ENCODE measurements around the gene PDLIM5.
"Not testable (repeated sequence)": the region's sequence is repeated elsewhere in the genome, so short reads cannot be mapped to it uniquely, and the experiment has no call there.

PDLIM5 gene, protein sequence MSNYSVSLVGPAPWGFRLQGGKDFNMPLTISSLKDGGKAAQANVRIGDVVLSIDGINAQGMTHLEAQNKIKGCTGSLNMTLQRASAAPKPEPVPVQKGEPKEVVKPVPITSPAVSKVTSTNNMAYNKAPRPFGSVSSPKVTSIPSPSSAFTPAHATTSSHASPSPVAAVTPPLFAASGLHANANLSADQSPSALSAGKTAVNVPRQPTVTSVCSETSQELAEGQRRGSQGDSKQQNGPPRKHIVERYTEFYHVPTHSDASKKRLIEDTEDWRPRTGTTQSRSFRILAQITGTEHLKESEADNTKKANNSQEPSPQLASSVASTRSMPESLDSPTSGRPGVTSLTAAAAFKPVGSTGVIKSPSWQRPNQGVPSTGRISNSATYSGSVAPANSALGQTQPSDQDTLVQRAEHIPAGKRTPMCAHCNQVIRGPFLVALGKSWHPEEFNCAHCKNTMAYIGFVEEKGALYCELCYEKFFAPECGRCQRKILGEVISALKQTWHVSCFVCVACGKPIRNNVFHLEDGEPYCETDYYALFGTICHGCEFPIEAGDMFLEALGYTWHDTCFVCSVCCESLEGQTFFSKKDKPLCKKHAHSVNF

DNA sequence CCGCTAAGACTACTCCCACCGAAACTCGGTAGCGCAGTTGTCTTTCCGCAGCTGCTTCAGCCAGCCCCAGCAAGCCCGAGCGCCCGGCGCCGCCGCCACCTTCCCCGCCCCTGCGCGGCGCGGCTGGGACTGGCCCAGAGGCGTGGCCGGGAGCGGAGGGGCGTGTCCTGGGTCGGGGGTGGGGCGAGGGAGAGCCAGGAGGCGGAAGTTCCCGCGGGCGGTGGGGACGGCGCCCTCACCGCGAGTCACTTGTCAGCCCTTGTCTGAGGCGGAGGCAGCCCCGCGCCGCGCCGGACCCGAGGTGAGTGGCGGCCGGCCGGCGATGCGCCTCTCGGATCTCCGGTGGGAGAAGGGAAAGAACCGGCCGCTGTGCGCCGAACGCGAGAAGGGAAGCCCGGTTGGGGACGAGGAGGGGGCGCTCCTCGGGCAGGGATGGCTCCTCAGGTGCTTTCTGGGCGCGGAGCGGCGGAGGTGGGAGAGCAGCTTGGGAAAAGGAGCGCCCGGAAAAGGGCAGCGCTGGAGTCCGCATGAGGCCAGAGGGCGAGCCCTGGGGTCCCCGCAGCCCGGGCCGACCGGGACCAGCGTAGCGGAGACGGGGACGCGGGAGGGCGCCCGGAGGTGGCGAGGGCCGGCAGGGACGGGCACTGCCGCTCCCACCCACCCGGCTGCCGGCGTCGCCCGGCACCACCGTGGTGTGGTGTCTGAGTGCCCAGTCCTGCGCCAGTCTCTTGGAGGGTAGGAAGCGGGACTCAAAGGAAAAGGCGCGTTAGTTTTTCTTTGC lies at the start of gene PDLIM5:
Gene PDLIM5 (plus strand): TSS at position 248 of the 781 bp plus-strand sequence. CDS start 3,347 bp downstream, outside the sequence.
- peak; percentile 90 for DNase-seq

DNA sequence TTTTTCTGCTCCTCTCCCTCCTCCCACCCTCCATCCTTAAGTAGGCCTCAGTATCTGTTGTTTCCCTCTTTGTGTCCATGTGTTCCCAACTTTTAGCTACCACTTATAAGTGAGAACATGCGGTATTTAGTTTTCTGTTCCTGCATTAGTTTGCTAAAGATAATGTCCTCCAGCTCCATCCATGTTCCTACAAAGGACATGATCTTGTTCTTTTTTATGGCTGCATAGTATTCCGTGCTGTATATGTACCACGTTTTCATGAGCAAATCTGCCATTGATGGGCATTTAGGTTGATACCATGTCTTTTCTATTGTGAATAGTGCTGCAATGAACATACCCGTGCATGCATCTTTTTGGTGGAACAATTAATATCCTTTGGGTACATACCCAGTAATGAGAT lies 49.3 kb upstream of the PDLIM5 start:
- DNase-seq, result not testable (repeated sequence)

GRCh38 chr4:94403751-94404150 lies 48.0 kb upstream of the PDLIM5 start:
- no peak for DNase-seq

DNA sequence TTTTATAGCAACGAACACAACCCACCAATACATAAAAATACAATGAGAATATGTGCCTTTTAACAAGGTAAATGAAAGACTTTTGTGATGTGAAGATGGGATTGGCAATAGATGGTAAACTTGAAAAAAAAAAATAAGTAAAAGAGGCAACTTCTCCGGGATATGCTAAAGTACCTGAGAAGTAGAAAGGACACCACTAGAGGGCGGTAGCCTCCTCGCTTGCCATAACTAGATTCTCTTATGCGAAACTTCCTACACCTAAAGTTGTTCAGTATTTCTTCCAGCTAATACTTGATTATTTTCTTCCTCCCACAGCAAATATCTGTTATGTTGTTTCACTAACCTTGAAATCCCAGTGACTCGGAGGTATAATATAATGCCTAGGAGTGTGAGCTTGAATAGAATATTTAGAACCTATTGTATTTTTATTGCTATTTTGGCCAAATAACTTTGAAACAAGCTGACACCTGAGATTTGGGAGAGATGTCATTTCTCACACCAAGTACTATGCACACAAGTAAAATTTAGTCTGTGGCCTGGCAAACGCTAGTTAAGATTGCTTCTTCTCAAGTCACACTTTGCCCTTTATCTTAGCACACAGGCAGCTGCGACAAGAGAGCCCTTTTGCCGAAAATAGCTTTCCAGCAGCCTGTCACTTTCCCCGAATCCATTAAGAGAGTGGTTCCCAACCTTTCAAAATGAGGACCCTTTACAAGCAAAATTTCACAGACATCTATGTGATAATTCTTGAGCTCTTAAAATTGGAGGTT lies 44.9 kb upstream of the PDLIM5 start:
- DNase-seq, result peak; percentile 77

- DNase-seq, result no peak
Observed at GRCh38 chr4:94407846-94408245, 43.9 kb upstream of the PDLIM5 start.

DNA sequence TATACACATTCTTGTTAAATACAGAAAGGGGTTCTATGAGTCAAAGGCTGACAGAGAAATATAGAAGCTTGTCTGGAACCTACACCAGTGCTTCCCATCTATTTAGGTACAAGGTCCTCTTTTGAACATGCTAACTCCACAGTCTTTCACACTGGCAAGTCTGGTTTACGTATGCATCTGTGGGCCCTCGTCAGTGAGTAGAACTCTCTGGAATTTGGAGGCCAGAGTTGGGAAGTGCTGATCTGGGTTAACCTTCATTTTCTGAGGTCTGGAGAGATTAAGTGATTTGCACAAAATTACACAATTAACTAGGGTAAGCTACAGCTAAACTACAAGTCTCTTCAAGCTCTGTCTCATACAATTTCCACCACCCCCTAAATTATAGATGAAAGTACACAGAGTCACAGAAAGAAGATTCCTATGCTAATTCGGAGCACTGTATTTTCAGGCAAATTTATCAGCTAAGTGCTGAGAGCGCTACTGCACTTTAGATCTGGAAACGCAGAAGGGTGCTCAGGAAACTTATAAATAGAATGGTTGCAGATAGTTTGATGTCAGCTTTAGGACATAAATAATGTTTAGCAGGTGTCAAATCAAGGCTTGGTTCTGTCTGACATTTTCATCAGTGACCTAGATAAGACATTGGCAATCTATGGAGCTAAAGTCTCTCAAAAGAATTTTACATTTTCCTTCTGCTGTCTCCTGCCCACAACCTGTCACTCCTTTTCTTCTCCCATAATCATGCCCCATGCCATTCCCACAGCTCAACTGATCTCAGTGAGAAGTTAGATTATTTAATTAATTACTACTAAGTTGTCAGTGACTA lies 43.0 kb upstream of the PDLIM5 start:
- DNase-seq, result peak; percentile 25

DNA sequence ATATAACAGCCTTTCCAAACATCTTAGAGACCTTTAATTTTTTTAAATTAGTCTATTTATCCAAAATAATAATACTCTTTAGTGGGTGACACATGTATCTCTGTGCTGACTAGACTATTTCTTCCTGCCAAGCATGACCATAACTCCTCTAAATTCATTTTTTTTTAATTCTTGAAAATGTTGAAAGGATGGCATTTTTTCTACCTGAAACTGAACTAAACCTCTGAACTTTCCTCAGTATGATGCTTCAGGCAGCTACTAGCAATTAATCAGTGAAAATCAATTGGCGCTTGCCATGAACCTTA lies 42.4 kb upstream of the PDLIM5 start:
- DNase-seq, result no peak

DNA sequence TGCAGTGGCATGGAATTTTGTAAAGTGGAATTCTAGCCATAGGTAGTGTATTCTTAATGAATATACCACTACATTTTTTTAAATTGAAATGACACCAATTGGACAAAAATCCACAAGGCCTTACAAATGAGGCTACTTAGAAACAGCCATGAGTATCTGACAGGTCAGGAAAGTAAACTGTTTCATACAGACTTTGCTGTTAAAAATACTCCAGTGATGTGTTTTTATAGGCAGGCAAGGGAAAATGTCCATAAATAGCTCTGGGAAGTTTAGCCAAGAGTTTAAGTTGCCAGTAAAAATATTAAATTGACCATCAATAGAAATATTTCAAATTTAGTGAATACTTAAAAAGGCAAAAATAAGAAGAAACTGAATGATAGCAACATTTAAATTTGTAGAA lies 41.8 kb upstream of the PDLIM5 start:
- DNase-seq, result no peak

DNA sequence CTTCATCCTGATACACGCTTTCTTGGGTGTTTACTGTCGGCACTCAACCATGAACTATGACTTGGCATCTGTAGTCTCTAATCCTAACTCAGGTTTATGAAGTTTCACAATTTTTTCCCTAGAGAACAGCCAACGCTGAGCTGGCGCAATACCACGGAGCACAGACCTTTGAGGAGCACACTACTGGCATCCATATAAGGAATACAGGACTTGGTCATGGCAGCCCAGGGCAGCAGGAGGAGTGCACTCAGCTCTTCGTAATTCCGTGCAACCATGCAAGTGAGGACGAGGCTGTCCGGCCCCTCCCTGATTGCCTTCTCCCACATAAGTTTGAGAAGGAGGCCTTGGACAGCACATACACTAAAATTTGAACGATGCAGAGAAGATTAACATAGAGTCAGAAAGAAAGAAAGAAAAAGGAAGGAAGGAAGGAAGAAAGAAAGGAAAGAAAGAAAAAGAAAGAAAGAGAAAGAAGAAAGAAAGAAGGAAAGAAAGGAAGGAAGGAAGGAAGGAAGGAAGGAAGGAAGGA lies 41.0 kb upstream of the PDLIM5 start:
- DNase-seq, result no peak

- no peak for DNase-seq
Observed at GRCh38 chr4:94411296-94411695, 40.4 kb upstream of the PDLIM5 start.

DNA sequence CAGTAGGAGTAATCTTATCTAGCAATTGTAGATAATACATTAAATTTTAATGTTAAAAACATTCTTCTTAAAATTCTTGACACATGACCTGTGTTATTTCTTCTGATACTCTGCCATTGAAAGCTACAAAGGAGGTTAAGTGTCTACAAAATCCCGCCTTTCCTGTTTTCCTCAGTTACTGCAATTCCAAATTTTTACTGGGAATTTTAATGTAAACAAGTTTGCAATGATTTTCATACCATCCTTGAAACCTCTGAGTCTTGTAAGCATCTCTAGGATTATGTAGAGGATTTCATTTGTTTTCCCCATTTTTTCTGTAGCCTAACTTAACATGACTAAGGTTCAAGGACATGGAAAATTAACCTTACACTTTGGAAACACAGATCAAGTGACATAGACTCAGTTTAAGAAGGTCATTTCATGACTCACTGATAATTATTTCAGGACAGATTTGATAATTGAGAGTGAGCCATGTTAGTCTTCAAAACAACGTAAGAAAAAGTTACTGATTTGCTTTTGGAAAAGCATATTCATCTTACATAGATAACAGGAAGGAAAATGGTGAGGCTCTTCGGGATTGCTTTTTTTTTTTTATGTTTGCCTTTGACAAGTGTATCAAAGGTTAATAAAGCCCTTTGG lies 39.6 kb upstream of the PDLIM5 start:
- DNase-seq, result no peak

DNA sequence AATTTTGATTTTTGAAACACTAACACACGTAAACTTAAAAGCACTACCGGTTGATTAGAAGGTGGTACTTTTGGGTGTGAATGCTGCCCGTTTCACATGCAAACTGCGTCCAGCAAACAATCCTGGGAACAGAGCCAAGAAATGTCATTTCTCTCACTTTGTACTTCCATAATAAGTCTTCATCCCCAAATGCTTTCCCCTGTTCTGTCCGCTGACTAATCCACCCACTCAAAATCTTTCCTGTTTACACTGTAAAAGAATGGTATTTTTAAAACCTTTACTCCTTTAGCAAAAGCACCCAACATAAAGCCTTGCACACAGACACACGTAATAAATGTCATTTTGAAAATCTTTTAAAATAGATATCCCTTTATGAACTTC lies 39.1 kb upstream of the PDLIM5 start:
- DNase-seq, result peak; percentile 79

DNA sequence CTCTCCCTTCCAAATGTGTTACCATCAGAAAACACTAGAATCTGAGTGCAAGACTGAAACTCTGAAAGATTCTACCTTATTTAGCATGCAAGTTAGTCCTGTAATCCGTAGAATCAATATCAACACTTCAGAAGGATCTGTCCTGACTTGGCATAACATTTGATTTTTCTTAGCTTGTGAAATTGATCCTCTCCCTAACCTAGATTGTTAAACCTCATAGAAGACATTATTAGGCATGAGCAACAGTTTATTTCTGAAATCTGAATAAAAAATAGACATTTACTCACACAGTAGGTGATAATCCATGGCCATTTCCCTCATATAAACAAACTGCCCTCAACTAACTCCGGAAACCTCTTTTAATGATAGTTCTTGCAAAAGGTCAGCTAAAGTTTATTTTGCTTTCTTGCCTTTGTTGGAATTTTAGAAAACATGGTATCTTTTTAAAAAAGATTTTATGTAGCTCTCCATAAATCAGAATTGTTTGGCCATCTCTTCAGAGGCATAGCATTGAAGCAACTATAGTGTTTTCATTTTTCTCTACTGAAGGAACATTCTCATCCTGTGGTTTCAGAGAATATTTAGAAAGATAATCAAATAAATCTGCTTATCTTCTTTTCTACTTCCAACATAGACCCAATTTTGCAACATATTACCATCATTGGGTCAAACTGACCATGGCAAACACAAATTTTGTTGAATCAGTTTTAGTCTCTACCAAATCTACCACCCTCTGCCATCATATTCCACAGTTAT lies 38.5 kb upstream of the PDLIM5 start:
- DNase-seq, result peak; percentile 14

DNA sequence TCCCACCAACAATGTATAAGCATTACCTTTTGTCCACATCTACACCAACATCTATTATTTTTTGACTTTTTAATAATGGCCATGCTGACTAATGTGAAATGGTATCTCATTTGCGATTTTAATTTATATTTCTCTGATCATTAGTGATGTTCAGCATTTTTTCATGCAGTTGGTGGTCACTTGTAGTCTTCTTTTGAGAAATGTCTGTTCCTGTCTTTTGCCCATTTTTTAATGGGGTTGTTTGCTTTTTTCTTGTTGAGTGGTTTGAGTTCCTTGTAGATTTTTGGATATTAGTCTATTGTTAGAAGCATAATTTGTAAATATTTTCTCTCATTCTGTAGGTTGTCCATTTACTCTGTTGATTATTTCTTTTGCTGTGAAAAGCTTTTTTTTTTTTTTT lies 36.8 kb upstream of the PDLIM5 start:
- no peak for DNase-seq

DNA sequence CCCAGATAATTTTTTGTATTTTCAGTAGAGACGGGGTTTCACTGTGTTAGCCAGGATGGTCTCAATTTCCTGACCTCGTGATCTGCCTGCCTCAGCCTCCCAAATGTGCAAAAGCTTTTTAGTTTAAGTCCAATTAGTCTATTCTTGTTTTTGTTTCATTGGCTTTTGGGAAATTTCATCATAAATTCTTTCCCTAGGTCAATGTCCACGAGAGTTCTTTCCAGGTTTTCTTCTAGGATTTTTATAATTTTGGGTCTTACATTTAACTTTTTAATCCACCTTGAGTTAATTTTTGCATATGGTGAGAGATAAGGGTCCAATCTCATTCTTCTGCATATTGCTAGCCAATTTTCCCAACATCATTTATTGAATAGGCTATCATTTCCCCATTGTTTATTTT lies 36.3 kb upstream of the PDLIM5 start:
- DNase-seq, result no peak

DNA sequence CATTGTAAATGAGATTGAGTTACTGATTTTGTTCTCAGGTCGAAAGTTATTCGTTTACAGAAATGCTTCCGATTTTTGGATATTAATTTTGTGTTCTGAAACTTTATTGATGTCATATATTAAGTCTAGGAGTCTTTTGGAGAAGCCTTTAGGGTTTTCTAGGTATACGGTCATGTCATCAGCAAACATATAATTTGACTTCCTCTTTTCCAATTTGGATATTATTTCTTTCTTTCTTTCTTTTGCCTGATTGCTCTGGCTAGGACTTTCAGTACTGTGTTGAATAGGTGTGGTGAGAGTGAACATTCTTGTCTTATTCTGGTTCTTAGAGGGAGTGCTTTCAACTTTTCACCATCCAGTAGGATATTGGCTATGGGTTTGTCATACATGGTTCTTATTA lies 35.4 kb upstream of the PDLIM5 start:
- DNase-seq, result no peak

DNA sequence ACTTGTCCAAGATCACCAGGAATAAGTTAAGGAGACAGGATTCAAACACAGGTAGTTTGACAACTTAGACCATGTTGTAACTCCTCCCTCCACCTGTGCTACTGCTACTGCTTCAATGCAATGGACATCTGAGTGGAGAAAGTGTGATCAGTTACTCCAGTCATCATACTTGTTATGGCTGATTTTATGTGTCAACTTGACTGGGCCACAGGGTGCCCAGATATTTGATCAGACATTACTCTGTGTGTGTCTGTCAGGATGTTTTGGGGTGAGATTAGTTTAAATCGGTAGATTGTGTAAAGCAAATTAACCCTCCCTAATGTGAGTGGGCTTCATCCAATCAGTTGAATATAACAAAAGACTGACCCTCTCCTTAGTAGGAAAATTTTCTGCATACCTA lies 34.8 kb upstream of the PDLIM5 start:
- no peak for DNase-seq

GRCh38 chr4:94419549-94419948 lies 32.2 kb upstream of the PDLIM5 start:
- no peak for DNase-seq

DNA sequence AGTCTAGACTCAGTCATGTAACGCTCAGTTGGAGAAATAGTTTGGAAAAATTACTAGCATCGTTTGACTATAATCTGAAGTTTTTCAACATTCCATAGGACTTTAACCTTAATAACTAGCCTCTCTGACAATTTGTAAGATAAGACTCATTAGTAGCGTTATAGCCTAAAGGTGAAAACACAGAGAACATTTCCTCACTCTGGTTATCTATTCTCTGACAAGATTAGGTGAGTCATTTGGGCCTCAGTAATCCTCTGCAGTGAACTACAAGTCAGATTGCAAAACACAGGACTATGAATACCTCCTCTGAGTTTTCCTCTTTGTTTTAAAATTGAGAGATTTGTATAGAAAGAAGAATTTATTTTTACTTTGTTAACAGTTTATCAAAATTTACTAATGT lies 31.8 kb upstream of the PDLIM5 start:
- DNase-seq, result peak; percentile 44

DNA sequence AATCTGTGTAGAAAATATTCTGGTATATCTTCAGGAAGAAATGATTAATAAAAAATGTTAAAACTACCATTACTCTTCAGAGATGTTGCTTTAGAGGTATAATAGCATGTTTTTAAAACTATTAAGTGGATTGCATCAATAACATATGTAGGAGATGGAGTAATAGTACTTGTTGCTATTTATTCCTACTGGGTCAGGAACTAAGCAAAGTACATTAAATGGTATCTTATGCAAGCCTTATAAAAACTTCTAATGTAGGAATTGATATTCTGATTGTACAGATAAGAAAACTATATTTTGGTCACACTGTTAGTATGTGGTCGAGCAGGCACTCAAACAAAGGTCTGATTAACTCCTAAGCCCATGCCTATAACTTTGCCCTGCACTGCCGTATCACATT lies 31.4 kb upstream of the PDLIM5 start:
- DNase-seq, result no peak

- DNase-seq, result no peak
Observed at GRCh38 chr4:94426783-94427182, 25.0 kb upstream of the PDLIM5 start.
